GM23338 (cell line): Measurements from ENCODE around the gene IGSF22. TPM values are rescaled to one million over a fixed set of nuclear protein-coding genes. Genes with fewer than 3 reads are reported as not detected.

Experiments
- ATAC-seq: fragments of 200-7000 bp; cut with Tn5 transposase; 3 replicates; pipeline ENCODE4 v1.9.1; 2020
- DNase-seq: peaks from one replicate; pipeline ENCODE4 v3.0.0-alpha.2; 2015; ENCODE audit warnings: low spot score
- H2AFZ ChIP-seq: fragments of 200-600 bp; sonication (generic); 2 replicates; pipeline ENCODE4 v1.8.0; 2016; ENCODE audit warnings: antibody characterized with exemption, mild to moderate bottlenecking, moderate library complexity
- H3F3A ChIP-seq: fragments of 200-600 bp; sonication (generic); replicated peaks from 2 replicates; pipeline ENCODE4 v1.8.0; 2017; ENCODE audit warnings: antibody characterized with exemption, mixed run types, low read depth
- H3K27ac ChIP-seq: fragments of 200-600 bp; sonication (generic); 2 replicates; pipeline ENCODE4 v1.6.1; 2016; ENCODE audit warnings: low read depth
- H3K27me3 ChIP-seq: fragments of 200-600 bp; sonication (generic); 2 replicates; pipeline ENCODE4 v1.8.0; 2016; ENCODE audit warnings: mild to moderate bottlenecking, mixed run types, moderate library complexity; ENCODE audit not compliant: insufficient read depth
- H3K36me3 ChIP-seq: fragments of 200-600 bp; sonication (generic); 2 replicates; pipeline ENCODE4 v1.8.0; 2016; ENCODE audit warnings: mild to moderate bottlenecking; ENCODE audit not compliant: insufficient read depth
- H3K4me1 ChIP-seq: fragments of 200-600 bp; sonication (generic); 2 replicates; pipeline ENCODE4 v1.8.0; 2016; ENCODE audit warnings: mild to moderate bottlenecking, moderate library complexity; ENCODE audit not compliant: insufficient read depth
- H3K4me2 ChIP-seq: fragments of 200-600 bp; sonication (generic); 2 replicates; pipeline ENCODE4 v1.7.1; 2017; ENCODE audit warnings: mixed run types
- H3K4me3 ChIP-seq: fragments of 200-600 bp; sonication (generic); 2 replicates; pipeline ENCODE4 v1.6.1; 2016; ENCODE audit warnings: mixed run types
- H3K79me2 ChIP-seq: fragments of 200-600 bp; sonication (generic); replicated peaks from 2 replicates; pipeline ENCODE4 v1.8.0; 2017; ENCODE audit warnings: mild to moderate bottlenecking; ENCODE audit not compliant: insufficient read depth
- H3K9me2 ChIP-seq: fragments of 200-600 bp; sonication (generic); 2 replicates; pipeline ENCODE4 v1.8.0; 2017; ENCODE audit not compliant: insufficient read depth
- H4K20me1 ChIP-seq: fragments of 200-600 bp; sonication (generic); replicated peaks from 2 replicates; pipeline ENCODE4 v1.8.0; 2017; ENCODE audit warnings: mild to moderate bottlenecking; ENCODE audit not compliant: insufficient read depth
- H3K27ac Mint-ChIP-seq: 2 replicates; pipeline ENCODE4 v1.8.0; 2020; ENCODE audit warnings: inconsistent platforms, mild to moderate bottlenecking, moderate library complexity, mixed read lengths
- H3K27me3 Mint-ChIP-seq: 3 replicates; pipeline ENCODE4 v1.8.0; 2022; ENCODE audit warnings: low read depth, mild to moderate bottlenecking, moderate library complexity, mixed read lengths, inconsistent platforms; ENCODE audit not compliant: insufficient read depth, poor library complexity
- H3K36me3 Mint-ChIP-seq: 3 replicates; pipeline ENCODE4 v1.8.0; 2021; ENCODE audit warnings: low read depth, mild to moderate bottlenecking, inconsistent platforms, moderate library complexity, mixed read lengths
- H3K4me1 Mint-ChIP-seq: 3 replicates; pipeline ENCODE4 v1.8.0; 2020; ENCODE audit warnings: mild to moderate bottlenecking, inconsistent platforms, mixed read lengths
- H3K4me3 Mint-ChIP-seq: 3 replicates; pipeline ENCODE4 v1.8.0; 2021; ENCODE audit warnings: moderate library complexity, mild to moderate bottlenecking, inconsistent platforms, mixed read lengths
- H3K9me3 Mint-ChIP-seq: 3 replicates; pipeline ENCODE4 v1.8.0; 2020; ENCODE audit warnings: moderate library complexity, mild to moderate bottlenecking, inconsistent platforms, mixed read lengths
- NANOG ChIP-seq: IDR thresholded peaks from 2 replicates; pipeline ENCODE4 v1.6.1; 2016; ENCODE audit warnings: antibody characterized with exemption, borderline replicate concordance
- POLR2AphosphoS5 ChIP-seq: IDR thresholded peaks from 2 replicates; pipeline ENCODE4 v1.6.1; 2016; ENCODE audit warnings: antibody characterized with exemption, low read depth
- STAT1 ChIP-seq: IDR thresholded peaks from one replicate; pipeline ENCODE4 v1.6.1; 2016; ENCODE audit warnings: antibody characterized with exemption; ENCODE audit not compliant: unreplicated experiment
- ZNF114 ChIP-seq: fragments of 250-450 bp; sonication (Bioruptor Pico); IDR thresholded peaks from 2 replicates; pipeline ENCODE4 v1.5.0; 2020; ENCODE audit warnings: mild to moderate bottlenecking, moderate library complexity
- ZNF462 ChIP-seq: fragments of 250-450 bp; sonication (Bioruptor Pico); IDR thresholded peaks from 2 replicates; pipeline ENCODE4 v1.5.0; 2020; ENCODE audit warnings: mild to moderate bottlenecking, moderate library complexity
- polyA plus RNA-seq: library from polyadenylated mRNA; unstranded; fragments of >200 nt; fragmentation: Nextera tagmentation; extraction: Ambion mirVana; gene quantifications from 2 replicates; pipeline ENCODE4 v1.2.1, GENCODE V29; 2016
- total RNA-seq: library from RNA; depleted of rRNA; stranded (reverse); fragments of >200 nt; shearing (Covaris generic); gene quantifications from 2 replicates; pipeline ENCODE4 v1.2.3, GENCODE V29; 2014
- TF ChIP-seq, protein P1 (sequence below): IDR thresholded peaks from 2 replicates; pipeline ENCODE4 v1.6.1; 2016; ENCODE audit warnings: antibody characterized with exemption

The IGSF22 gene
- total and polyA plus RNA-seq, 2 experiments from 2014 or later, result 0.37 TPM; not detected in 1

DNA sequence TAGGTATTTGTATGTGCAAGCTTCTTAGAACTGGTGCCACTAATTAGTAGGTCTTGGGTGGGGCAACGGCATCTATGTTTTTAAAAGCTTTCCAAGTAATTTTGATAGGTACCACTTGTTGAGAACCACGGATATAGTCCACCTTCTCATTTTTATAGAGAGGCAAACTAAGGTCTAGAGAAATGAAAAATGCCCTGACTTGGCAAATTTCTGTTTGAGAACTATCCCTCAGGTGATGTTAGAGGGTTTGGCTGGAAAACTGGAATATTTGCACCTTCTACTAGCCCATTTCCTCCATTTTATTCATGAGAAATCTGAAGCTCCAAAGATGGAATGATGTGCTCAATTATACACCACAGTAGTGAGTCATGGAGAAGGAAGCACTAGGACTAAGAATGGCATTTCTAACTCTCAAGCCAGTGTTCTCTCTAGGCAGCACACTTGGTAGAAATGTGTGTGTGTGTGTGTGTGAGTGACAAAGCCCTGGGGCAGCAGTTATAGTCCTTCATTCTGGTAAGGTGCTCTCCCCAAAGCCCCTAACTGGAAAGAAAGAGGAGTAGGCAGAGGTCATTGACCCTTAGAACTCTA lies 29.3 kb downstream of the IGSF22 start (continued):
- no peak for TF ChIP-seq STAT1
- no peak for TF ChIP-seq ZNF462 (CRISPR knock-in tag)
- TF ChIP-seq, protein P1, sequence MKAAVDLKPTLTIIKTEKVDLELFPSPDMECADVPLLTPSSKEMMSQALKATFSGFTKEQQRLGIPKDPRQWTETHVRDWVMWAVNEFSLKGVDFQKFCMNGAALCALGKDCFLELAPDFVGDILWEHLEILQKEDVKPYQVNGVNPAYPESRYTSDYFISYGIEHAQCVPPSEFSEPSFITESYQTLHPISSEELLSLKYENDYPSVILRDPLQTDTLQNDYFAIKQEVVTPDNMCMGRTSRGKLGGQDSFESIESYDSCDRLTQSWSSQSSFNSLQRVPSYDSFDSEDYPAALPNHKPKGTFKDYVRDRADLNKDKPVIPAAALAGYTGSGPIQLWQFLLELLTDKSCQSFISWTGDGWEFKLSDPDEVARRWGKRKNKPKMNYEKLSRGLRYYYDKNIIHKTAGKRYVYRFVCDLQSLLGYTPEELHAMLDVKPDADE, result no peak
- TF ChIP-seq POLR2AphosphoS5, result no peak

DNA sequence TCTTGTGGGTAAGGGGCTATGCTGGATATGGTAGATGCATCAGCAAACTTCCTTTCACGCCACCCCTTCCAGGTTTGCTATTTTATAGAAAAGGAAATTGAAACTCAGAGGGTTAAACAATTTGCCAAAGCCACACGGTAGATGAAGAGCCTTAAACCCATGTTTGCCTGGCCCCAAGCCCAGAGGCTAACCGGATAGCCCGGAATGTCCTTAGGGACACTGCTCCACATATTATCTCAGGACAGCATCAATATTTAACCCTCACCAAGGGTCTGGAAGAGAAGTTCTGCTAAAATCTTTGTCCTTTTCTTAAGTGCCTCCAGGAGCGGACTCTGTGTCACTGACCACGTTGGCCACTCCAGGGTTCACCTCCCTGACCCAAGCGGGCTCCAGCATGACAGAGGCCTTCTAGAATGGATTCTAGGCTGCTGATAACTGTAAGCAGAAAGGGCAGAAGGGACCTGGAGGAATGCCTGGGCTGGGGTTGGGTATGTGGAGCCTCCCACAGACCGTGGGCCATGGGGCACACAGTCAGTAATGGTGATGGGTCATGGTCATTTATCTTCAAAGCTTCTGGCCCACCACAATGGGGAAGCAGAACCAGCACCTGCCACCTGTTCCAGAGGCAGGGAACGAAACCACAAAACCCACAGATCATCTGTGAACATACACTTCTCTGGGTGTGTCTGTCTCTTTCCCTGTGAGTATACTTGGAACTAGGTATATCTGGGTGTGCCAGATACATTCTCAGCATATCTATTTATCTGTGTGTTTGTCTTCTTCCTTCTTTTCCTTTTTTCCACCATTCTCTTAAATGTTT lies 32.8 kb downstream of the IGSF22 start:
- no peak for ATAC-seq
- no peak for DNase-seq
- H3K27me3 ChIP-seq, result peaks cover 6% of the 10 kb centered on the region; the same call in 1 of the 2 replicates
- H3K36me3 ChIP-seq, result no peaks in the 10 kb centered on the region
- H3K9me2 ChIP-seq, result no peaks in the 10 kb centered on the region
- no peak overlapping the region for H3K4me3 ChIP-seq
- H3K27ac Mint-ChIP-seq, result no peak overlapping the region
- H3K4me3 Mint-ChIP-seq, result no peak overlapping the region
- H4K20me1 ChIP-seq, result no peaks in the 10 kb centered on the region
- no peaks in the 10 kb centered on the region; the same call in 1 of the 2 replicates for H3K4me1 ChIP-seq
- H3K36me3 Mint-ChIP-seq, result no peaks in the 10 kb centered on the region
- no peaks in the 10 kb centered on the region for H3K9me3 Mint-ChIP-seq
- H3K4me1 Mint-ChIP-seq, result no peaks in the 10 kb centered on the region; the same call in 2 of the 3 replicates
- no peak overlapping the region for H3K27ac ChIP-seq
- H3K79me2 ChIP-seq, result no peaks in the 10 kb centered on the region
- no peak overlapping the region for H3K4me2 ChIP-seq
- no peak overlapping the region for H2AFZ ChIP-seq
- H3K27me3 Mint-ChIP-seq, result peaks cover 4% of the 10 kb centered on the region
- no peaks in the 10 kb centered on the region for H3F3A ChIP-seq
- TF ChIP-seq, protein P1, result no peak
- TF ChIP-seq NANOG (no peak), ZNF114 (no peak)
